Retinal pigment epithelial cell (primary cell): ENCODE measurements around the gene PAK4.

ENCODE experiments used
- DNase-seq: peaks from one replicate; pipeline ENCODE4 v3.0.0-alpha.2; 2010; ENCODE audit warnings: low read depth
- H3K4me3 ChIP-seq: 2 replicates; pipeline ENCODE4 v1.5.1; 2011; ENCODE audit warnings: mild to moderate bottlenecking, low read length, control low read depth, moderate library complexity
- CTCF ChIP-seq: conservative IDR thresholded peaks from 2 replicates; pipeline ENCODE4 v1.5.1; 2011; ENCODE audit warnings: low read depth, low read length, control low read depth, inconsistent platforms

Gene PAK4

GRCh38 chr19:39178296-39179006 lies 52.9 kb downstream of the PAK4 start:
- TF ChIP-seq CTCF, result no peak
- no peak for DNase-seq
- H3K4me3 ChIP-seq, result no peak overlapping the region

- TF ChIP-seq CTCF, result no peak
- no peak overlapping the region for H3K4me3 ChIP-seq
- DNase-seq, result no peak
Measured at GRCh38 chr19:39179754-39180153, 54.2 kb downstream of the PAK4 start.

- H3K4me3 ChIP-seq, result no peak overlapping the region
- no peak for DNase-seq
- TF ChIP-seq CTCF, result no peak
Measured at GRCh38 chr19:39180749-39181148, 55.2 kb downstream of the PAK4 start.

- no peak for TF ChIP-seq CTCF
- no peak for DNase-seq
- H3K4me3 ChIP-seq, result no peak overlapping the region
Measured at GRCh38 chr19:39181500-39182173, 56.1 kb downstream of the PAK4 start.

GRCh38 chr19:39182174-39182505 lies 56.6 kb downstream of the PAK4 start:
- no peak for TF ChIP-seq CTCF

GRCh38 chr19:39183104-39183503 lies 57.5 kb downstream of the PAK4 start:
- H3K4me3 ChIP-seq, result no peak overlapping the region
- no peak for TF ChIP-seq CTCF
- DNase-seq, result no peak

More at GRCh38 chr19:39182174-39182505, 56.6 kb downstream of the PAK4 start:
- no peak overlapping the region for H3K4me3 ChIP-seq
- DNase-seq, result no peak

- H3K4me3 ChIP-seq, result no peak overlapping the region
- TF ChIP-seq CTCF, result no peak
- no peak for DNase-seq
Measured at GRCh38 chr19:39186391-39186790, 60.8 kb downstream of the PAK4 start.
